Activated naive CD4-positive, alpha-beta T cell treated with anti-CD3 and anti-CD28 coated beads, Interleukin-2, amount 50 U/mL, for 72 hours (primary cell): Measurements from ENCODE around the gene RABL6. TPM values are rescaled to one million over a fixed set of nuclear protein-coding genes. Genes with fewer than 3 reads are reported as not detected.
"Not testable (repeated sequence)": the region's sequence is repeated elsewhere in the genome, so short reads cannot be mapped to it uniquely, and the experiment has no call there.

Source experiments
- ATAC-seq, 2 donors: fragments of 150-1000 bp; cut with Tn5 transposase; 2 replicates each; pipeline ENCODE4 v1.10.0; 2021; ENCODE audit warnings: mild to moderate bottlenecking in 2 of 2, moderate library complexity in 2 of 2
- DNase-seq, 2 donors: peaks; one replicate each; pipeline ENCODE4 v3.0.0; 2021 to 2022; ENCODE audit warnings: low spot score in 2 of 2
- H3K27ac Mint-ChIP-seq, 2 donors: one replicate each; pipeline ENCODE4 v1.8.0; 2022; ENCODE audit warnings: mild to moderate bottlenecking in 2 of 2, mixed read lengths in 2 of 2
- H3K36me3 Mint-ChIP-seq, 2 donors: one replicate each; pipeline ENCODE4 v1.8.0; 2022; ENCODE audit warnings: mixed read lengths in 2 of 2
- H3K9me3 Mint-ChIP-seq, 2 donors: one replicate each; pipeline ENCODE4 v1.8.0; 2022; ENCODE audit warnings: mixed read lengths in 2 of 2
- total RNA-seq, 2 donors: library from RNA; stranded (reverse); gene quantifications; one replicate each; pipeline ENCODE4 v1.2.3, GENCODE V29; 2022

The RABL6 gene
- total RNA-seq, 2 donors from 2014 or later = 79.3 to 101 TPM

DNA sequence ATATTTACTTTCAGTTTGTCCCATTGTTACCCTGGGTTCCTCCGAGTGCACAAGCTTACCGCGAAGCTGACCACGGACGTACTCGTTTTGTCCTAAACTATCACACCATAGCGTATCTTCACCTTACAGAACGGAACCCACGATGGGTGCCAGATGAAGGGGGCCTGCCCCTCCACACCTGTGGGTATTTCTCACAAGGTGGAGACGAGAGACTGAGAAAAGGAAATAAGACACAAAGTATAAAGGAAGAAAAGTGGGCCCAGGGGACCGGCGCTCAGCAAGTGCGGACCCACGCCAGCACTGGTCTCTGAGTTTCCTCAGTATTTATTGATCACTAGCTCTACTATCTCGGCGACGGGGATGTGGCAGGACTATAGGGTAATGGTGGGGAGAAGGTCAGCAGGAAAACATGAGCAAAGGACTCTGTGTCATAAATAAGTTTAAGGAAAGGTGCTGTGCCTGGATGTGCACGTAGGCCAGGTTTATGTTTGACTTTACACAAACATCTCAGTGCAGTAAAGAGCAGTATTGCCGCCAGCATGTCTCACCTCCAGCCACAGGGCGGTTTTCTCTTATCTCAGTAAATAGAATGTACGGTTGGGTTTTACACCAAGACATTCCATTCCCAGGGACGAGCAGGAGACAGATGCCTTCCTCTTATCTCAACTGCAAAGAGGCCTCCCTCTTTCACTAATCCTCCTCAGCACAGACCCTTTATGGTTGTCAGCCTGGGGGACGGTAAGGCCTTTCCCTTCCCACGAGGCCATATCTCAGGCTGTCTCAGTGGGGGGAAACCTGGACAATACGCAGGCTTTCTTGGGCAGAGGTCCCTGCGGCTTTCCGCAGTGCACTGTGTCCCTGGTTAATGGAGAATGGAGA lies 18.9 kb upstream of the RABL6 start:
- not testable (repeated sequence) for H3K9me3 Mint-ChIP-seq, DNase-seq, ATAC-seq, H3K27ac Mint-ChIP-seq, H3K36me3 Mint-ChIP-seq

DNA sequence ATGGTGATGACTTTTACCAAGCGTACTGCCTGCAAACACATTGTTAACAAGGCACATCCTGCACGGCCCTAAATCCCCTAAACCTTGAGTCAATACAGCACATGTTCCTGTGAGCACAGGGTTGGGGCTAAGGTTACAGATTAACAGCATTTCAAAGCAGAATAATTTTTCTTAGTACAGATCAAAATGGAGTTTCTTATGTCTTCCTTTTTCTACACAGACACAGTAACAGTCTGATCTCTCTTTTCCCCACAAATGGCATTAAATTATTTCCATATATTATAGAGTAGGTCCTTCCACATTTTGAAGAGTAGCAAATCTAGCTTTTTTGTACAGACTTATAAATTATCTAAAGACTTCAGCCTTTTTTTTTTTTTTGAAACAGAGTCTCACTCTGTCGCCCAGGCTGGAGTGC lies 18.2 kb upstream of the RABL6 start:
- DNase-seq (no peak), ATAC-seq (no peak)
- H3K36me3 Mint-ChIP-seq = no peaks in the 10 kb centered on the region
- H3K27ac Mint-ChIP-seq = no peak overlapping the region
- no peaks in the 10 kb centered on the region for H3K9me3 Mint-ChIP-seq

DNA sequence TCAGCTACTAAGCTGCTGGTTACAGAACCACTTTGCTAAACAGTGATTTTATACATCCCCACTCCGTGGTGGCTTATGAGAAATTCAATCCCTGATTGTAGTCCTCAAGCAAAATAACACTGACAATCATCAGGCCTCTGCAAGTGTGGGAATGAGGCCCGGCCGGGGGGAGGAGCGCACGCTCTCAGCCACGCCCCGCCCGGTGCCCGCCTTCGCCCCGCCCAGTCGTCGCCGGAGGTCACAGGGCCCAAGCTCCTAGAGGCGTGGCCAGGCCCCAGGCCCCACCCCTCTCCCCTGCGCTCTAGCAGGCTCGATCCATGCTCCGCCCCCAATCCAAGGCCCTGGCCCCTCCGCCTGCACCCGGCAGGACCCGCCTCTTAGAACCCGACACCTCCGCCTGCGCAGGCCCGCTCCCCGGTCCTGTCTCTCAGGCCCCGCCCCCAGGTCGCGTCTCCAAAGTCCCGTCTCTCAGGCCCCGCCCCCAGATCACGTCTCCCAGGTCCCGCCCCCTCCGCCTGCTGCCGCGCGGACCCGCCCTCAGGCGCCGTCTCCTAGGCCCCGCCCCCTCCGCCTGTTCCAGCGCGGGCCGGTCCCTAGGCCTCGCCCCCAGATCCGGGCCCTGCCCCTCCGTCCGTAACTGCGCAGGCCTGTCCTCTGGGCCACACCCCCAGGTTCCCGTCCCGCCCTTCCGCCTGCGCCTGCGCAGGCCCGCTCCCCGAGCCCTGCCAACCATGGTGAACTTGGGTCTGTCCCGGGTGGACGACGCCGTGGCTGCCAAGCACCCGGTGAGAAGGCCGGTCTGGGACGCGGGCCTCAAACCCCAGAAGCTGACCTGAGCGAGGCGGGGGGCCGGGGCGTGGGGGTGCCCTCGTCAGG lies 16.9 kb upstream of the RABL6 start, which contains the start of gene TMEM141:
TSS of gene TMEM141 (plus strand) at position 705 of the 876 bp plus-strand sequence. CDS start at position 732, 27 bp downstream.
- no peaks in the 10 kb centered on the region for H3K9me3 Mint-ChIP-seq
- DNase-seq (peak; percentile 100), ATAC-seq (peak; percentile 90 to 91)
- no peaks in the 10 kb centered on the region for H3K36me3 Mint-ChIP-seq
- peak within 1 kb of the TSS; percentile 88 to 89 for H3K27ac Mint-ChIP-seq

DNA sequence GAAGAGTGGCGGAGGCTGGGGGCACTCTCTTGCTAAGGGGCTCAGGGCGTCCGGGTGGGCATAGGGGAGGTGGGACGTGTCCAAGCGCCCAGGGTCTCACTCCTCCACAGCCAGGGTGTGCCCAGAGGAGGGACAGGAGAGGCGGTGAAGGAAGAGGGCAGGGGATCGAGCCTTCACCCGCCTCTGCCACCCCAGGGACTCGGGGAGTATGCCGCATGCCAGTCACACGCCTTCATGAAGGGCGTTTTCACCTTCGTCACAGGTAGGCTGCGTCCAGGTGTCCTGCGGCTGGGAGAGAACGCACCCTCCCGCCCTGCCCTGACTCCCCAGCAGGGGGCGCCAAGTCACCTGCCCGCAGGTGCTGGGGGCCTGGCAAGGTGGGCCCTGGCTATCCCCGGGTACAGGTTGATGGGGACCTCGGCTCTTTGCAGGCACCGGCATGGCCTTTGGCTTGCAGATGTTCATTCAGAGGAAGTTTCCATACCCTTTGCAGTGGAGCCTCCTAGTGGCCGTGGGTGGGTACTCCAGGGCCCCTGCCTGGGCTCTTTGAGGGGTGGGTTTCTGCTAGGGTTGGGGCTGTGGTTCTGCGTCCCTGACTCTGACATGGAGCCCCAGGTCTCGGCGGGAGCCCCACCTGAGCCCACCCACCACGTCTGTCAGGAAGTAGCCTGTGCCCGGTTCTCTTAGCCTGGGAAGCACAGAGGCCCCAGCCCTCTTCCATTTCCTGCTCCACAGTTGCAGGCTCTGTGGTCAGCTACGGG lies 16.1 kb upstream of the RABL6 start:
- H3K36me3 Mint-ChIP-seq = no peaks in the 10 kb centered on the region
- H3K9me3 Mint-ChIP-seq = no peaks in the 10 kb centered on the region
- ATAC-seq = peak; percentile 15 to 19
- peak overlapping the region; percentile 88 to 89 for H3K27ac Mint-ChIP-seq
- DNase-seq = peak; percentile 75 to 76

DNA sequence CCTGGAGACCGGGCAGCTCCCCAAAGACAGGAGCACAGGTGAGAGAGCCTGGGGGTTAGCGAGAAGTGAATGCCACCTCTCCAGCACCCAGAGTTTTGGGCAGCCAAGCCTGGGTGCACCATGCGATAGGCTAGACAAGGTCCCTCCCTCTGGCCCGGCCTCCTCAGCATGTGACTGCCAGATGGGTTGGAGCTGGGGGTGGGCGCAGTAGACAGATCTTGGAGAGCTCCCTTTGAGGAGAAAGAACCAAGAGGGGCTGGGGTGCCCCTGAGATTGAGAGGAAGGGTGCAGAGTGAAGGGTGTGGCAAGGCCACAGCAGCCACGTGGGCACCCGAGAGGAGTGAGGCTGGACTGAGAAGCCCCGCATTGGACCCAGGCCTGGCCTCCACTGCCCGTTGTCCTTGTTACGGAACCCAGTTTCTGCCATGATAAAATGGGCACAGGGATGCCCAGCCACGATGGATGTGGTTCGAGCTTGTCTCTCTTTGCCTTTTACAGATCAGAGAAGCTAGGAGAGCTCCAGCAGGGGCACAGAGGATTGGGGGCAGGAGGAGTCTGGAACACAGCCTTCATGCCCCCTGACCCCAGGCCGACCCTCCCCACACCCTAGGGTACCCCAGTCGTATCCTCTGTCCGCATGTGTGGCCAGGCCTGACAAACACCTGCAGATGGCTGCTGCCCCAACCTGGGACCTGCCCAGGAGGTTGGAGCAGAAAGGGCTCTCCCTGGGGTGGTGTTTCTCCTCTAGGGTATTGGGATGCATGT lies 15.2 kb upstream of the RABL6 start:
- ATAC-seq (no peak), DNase-seq (no peak)
- Mint-ChIP-seq H3K27ac (peak overlapping the region; percentile 88 to 89), H3K9me3 (no peaks in the 10 kb centered on the region), H3K36me3 (no peaks in the 10 kb centered on the region)

DNA sequence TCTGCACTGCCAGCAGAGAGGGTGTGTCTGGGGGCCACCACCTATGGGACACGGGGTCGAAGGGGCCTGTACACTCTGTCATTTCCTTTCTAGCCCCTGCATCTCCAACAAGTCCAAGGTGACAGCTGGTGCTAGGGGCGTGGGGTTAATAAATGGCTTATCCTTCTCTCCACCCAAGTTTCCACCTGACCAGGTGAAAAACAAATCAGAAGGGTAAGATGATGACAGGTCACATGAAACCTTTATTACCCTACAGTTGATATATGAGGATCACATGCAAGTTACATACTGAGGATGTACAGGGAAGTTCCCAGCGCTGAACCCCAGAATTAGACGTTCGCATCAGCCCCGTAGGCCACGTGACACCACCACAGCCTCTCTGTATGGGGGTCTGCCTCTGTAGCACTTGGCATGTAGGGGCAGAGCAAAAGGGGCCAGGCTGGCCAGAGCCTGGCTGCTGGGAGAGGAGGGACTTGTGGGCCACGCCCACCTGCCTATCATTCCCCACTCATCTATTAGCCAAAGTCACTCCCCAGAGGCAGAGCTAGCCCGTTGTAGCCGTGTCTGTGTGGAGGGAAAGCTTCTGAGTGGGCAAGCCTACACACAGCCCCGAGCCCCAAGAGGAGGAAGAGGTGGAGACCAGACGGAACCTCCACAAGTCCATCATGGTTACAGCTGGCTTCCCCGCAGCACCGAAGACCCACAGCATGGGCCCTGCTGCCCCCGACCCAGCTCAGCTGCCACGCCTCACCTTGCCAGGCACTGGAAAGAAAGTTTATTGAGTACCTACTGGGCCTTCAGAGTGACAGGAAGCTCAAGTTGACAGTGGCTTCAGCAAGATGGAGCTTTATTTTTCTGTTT lies 14.4 kb upstream of the RABL6 start:
- DNase-seq (no peak), ATAC-seq (no peak)
- no peaks in the 10 kb centered on the region for H3K36me3 Mint-ChIP-seq
- H3K27ac Mint-ChIP-seq = no peak overlapping the region
- H3K9me3 Mint-ChIP-seq = no peaks in the 10 kb centered on the region

DNA sequence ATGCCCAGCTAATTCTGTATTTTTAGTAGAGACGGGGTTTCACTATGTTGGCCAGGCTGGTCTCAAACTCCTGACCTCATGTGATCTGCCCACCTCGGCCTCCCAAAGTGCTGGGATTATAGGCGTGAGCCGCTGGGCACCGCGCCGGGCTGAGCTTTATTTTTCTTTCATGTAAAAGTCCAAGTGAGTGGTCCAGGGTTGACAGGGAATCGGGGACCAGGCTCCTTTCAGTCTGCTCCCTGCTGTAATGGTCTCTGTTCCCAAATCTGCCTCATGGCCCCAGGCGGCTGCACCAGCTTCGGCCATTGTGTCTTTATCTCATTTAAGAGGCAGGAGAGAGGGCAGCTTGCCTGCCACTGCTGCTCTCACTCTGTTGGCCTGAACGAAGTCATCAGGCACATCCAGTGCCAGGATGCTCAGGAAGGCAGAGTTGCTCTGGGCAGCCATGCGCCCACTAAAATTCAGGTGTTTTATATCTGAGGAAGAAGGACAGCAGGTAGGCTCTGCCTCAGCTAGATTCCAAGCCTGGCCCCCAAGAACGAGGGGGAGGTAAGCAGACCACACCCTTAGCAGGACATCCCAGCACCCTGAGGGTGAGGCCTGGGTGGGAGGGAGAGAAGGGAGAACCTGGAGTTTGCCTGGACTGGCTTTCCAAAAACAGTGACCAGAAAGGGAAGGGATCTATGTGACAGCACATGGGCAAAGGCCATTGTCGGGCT lies 13.3 kb upstream of the RABL6 start:
- no peak for ATAC-seq
- H3K27ac Mint-ChIP-seq = peak overlapping the region in 1 of 2 donors; percentile 65
- DNase-seq = no peak
- no peaks in the 10 kb centered on the region for H3K36me3 Mint-ChIP-seq
- H3K9me3 Mint-ChIP-seq = no peaks in the 10 kb centered on the region

DNA sequence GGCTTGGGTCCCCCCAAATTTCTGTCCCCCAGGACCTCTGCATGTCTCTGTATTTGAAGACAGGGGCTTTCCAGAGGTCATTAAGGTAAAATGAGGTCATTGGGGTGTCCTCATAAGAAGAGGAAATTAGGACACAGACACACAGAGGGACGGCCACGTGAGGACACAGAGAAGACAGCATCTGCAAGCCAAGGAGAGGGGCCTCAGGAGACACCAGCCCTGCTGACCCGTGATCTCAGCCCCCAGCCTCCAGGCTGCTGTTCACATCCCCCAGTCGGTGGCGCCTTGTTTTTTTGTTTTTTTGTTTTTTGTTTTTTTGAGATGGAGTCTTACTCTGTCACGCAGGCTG lies 12.8 kb upstream of the RABL6 start:
- DNase-seq (no peak), ATAC-seq (no peak)
- H3K9me3 Mint-ChIP-seq = no peaks in the 10 kb centered on the region
- peak overlapping the region in 1 of 2 donors; percentile 65 for H3K27ac Mint-ChIP-seq
- H3K36me3 Mint-ChIP-seq = no peaks in the 10 kb centered on the region

DNA sequence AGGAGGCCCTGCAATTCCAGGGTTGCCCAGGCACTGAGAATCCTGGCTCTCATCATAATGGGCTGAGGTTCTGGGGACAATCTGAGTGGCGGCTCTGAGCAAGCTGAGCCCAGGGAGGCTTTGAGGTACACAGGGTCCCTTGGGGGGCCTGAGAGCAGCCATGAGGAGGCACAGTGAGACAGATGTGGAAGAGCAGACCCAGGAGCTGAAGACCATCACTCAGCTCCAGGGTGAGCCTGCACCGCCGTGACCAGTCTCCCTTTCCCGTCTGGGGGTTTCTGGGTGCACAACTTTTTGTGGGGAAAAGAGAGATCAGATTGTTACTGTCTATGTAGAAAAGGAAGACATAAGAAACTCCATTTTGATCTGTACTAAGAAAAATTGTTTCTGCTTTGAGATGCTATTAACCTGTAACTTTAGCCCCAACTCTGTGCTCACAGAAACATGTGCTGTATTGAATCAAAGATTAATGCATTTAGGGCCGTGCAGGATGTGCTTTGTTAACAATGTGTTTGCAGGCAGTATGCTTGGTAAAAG lies 11.4 kb upstream of the RABL6 start, which contains the start of gene CCDC183:
TSS of gene CCDC183 (plus strand) at position 101 of the 537 bp plus-strand sequence. CDS start at position 161, 60 bp downstream.
- no peaks in the 10 kb centered on the region for H3K36me3 Mint-ChIP-seq
- no peak for ATAC-seq
- no peak within 1 kb of the TSS for H3K27ac Mint-ChIP-seq
- H3K9me3 Mint-ChIP-seq = no peaks in the 10 kb centered on the region
- no peak for DNase-seq

DNA sequence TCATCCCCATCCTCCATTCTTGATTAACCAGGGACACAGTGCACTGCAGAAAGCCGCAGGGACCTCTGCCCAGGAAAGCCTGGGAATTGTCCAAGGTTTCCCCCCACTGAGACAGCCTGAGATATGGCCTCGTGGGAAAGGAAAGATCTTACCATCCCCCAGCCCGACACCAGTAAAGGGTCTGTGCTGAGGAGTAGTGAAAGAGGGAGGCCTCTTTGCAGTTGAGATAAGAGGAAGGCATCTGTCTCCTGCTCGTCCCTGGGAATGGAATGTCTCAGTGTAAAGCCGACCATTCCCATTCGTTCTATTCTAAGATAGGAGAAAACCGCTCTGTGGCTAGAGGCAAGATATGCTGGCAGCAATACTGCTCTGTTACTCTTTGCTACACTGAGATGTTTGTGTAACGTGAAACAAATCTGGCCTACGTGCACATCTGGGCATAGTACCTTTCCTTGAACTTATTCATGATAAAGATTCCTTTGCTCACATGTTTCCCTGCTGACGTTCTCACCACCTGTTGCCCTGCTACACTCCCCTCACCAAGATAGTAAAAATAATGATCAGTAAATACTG lies 10.9 kb upstream of the RABL6 start:
- H3K9me3 Mint-ChIP-seq, H3K36me3 Mint-ChIP-seq, H3K27ac Mint-ChIP-seq, DNase-seq, ATAC-seq: not testable (repeated sequence)

DNA sequence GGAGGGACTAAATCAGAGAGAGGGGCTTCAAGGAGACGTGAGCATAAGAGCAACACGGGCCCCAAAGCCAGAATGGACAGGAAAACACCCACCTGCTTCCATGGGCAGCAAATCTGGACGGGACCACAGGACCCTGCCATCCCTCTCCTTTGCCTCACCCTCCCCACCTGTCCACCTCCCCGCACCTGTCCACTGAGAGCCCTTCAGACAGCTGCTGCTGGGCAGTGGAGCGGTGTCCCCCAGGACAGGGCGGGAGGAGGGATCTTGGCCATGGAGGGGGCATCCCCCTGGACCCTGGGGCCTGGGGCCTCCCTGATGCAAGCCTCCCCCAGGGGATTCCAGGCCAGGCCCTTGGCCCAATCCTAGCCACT lies 9.1 kb upstream of the RABL6 start:
- H3K9me3 Mint-ChIP-seq = no peaks in the 10 kb centered on the region
- DNase-seq (no peak), ATAC-seq (no peak)
- H3K36me3 Mint-ChIP-seq = no peaks in the 10 kb centered on the region
- no peak overlapping the region for H3K27ac Mint-ChIP-seq

DNA sequence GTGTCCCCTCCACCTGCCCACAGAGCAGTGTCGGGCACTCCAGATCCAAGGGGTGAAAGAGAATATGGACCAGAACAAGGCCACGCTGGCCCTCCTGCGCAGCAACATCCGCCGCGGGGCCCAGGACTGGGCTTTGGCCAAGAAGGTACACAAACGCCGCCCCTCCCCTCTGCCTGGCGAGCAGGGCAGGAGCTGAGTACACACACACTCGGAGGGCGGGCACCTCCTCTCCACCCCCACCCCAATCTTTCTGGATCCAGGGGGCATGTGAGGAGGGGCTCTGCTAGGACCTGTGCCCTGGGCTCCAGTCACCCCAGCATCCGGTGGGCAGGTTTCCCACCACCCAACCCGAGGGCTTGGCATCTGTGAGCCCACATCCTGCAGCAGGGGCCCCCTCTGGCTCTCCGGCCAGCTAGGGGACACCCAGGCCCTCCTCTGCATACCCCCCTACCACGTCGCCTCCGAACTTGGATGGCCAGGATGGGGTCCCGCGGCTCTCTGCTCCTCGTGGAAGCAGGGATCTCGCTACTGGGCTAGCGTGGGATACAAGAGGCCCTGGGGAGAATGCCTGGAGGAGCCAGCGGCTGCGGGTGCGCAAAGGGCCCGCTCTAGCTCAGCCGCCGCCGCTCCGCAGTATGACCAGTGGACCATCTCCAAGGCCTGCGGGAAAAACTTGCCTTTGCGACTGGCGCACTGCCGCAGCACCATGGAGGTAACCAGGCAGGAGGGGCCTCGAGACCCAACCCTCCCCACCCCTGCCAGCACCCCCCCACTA lies 8.5 kb upstream of the RABL6 start:
- Mint-ChIP-seq H3K9me3 (no peaks in the 10 kb centered on the region), H3K27ac (no peak overlapping the region), H3K36me3 (no peaks in the 10 kb centered on the region)
- DNase-seq (no peak), ATAC-seq (no peak)

DNA sequence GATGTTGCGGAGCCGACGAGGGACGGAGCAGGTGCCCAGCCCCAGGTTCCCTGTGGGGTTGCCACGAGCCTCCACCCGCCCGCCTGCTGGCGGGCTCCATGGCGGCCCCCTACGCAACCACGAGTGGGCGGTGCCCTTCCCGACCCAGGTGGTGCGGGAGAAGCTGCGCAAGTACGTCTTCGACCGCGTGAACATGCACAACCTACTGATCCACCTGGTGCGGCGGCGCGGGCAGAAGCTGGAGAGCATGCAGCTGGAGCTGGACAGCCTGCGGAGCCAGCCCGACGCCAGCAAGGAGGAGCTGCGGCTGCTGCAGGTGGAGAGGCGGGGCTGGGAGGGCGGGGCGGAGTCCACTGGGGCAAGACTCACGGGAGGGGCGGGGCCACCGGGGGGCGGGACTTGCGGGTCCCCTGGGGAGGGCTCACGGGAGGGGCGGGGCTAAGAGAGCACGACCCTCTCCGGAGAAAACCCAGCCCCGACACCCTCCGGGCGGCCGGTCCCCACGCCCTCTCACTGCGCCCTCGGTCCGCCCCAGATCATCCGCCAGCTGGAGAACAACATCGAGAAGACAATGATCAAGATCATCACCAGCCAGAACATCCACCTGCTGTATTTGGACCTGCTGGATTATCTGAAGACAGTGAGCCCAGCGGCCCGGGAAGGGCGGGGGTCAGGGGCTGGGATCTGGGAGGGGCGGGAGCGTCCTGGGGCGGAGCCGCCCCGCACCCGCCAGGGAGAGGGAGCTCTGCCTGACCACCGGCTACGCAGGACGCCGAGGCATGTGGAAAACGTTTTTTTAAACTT lies 7.7 kb upstream of the RABL6 start:
- no peaks in the 10 kb centered on the region for H3K9me3 Mint-ChIP-seq
- DNase-seq (peak in 1 of 2 donors; percentile 80), ATAC-seq (peak; percentile 69 to 84)
- no peak overlapping the region for H3K27ac Mint-ChIP-seq
- H3K36me3 Mint-ChIP-seq = no peaks in the 10 kb centered on the region
